Left renal cortex interstitium (tissue), 4 donors: ENCODE measurements around the gene KLRC4. TPM values are rescaled to one million over a fixed set of nuclear protein-coding genes. Genes with fewer than 3 reads are reported as not detected.

ENCODE experiments used
- polyA plus RNA-seq, 4 donors: library from polyadenylated mRNA; unstranded; fragments of 120-200 nt; gene quantifications; one replicate each; pipeline ENCODE4 v1.2.1, GENCODE V29; 2013; ENCODE audit not compliant: insufficient read length in 4 of 4

KLRC4 gene
- polyA plus RNA-seq, 4 donors, result 0.16 to 0.30 TPM; not detected in 2

Other genes with a start within 250 kb of the KLRC4 start
- 1 to 10 TPM in 3 of 4 donors, under 1 TPM in 1; 0.46 to 2.7 (median 1.1) TPM for gene OLR1, start 237.6 kb downstream of the KLRC4 start, polyA plus RNA-seq
- 100 to 1,000 TPM; 134 to 169 (median 165) TPM for gene TMEM52B, start 230.7 kb downstream of the KLRC4 start, polyA plus RNA-seq
- 10 to 100 TPM; 54.4 to 88.9 (median 75.0) TPM for gene GABARAPL1, start 196.9 kb downstream of the KLRC4 start, polyA plus RNA-seq
- under 1 TPM; 0.21 to 0.55 (median 0.50) TPM for gene KLRD1, start 101.9 kb downstream of the KLRC4 start, polyA plus RNA-seq
- gene KLRK1, start 19.7 kb downstream of the KLRC4 start, polyA plus RNA-seq, result 1 to 10 TPM in 2 of 4 donors, under 1 TPM in 2; 0.24 to 1.1 (median 0.69) TPM
- gene KLRC3, start 10.8 kb upstream of the KLRC4 start, polyA plus RNA-seq, result not detected
- gene KLRC2, start 26.3 kb upstream of the KLRC4 start, polyA plus RNA-seq, result under 1 TPM in 3 of 4 donors, not detected in 1; 0.17 to 0.35 (median 0.22) TPM
- under 1 TPM; 0.35 to 0.67 (median 0.59) TPM for gene KLRC1, start 43.6 kb upstream of the KLRC4 start, polyA plus RNA-seq
- 10 to 100 TPM in 2 of 4 donors, 1 to 10 TPM in 1, under 1 TPM in 1; 0.73 to 11.1 (median 6.2) TPM for gene EIF2S3B, start 96.1 kb upstream of the KLRC4 start, polyA plus RNA-seq
- 10 to 100 TPM; 36.2 to 49.5 (median 40.2) TPM for gene MAGOHB, start 203.9 kb upstream of the KLRC4 start, polyA plus RNA-seq